NCI-H2196 (cell line): ENCODE results near the gene MPLKIP.
"Not testable (repeated sequence)": the region's sequence is repeated elsewhere in the genome, so short reads cannot be mapped to it uniquely, and the experiment has no call there.

Experiments used
- DNase-seq: peaks from one replicate; lab custom pipeline; 2025; ENCODE audit not compliant: unreplicated experiment; lab: John Stamatoyannopoulos, UW

The MPLKIP gene

DNA sequence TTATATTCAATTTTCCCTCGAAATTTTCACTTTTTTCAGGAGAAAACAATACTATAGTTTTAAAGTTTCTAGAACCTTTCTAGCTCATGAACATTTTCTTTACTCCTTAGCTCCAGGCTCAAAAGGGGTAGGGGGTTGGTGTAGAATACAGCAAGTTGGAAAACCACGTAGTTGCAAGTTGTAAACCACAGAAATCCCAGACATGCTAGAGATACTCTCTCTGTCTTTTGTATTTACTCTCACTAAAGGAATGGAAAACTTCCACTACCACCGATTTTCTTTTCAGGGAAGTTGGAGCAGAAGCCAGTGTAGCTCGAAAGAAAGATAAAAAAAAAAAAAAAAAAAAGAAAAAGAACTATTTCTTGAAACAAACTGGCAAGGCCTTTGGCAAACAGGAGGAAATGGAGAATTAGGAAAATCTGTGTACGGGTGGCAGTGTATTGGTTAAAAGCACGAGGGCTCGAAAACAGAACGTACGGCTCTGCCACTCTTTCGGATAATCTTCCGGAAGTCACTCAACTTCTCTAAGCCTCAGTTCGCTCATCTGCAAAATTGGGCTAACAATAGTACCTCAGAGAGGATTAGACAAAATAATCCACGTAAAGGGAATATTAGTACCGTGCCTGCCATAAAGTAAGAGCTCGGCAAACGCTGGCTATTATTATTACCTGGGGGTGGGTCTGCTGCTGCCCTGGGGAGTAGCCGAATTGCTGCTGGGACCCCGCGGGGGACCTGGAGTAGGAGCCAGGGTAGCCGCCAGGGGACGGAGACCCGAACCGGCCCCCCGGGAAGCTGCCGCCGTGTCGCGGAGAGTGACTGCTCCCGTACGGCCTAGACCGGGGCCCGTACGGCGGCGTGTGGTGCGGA, 628 bp downstream of the MPLKIP start:
- DNase-seq = no peak

DNA sequence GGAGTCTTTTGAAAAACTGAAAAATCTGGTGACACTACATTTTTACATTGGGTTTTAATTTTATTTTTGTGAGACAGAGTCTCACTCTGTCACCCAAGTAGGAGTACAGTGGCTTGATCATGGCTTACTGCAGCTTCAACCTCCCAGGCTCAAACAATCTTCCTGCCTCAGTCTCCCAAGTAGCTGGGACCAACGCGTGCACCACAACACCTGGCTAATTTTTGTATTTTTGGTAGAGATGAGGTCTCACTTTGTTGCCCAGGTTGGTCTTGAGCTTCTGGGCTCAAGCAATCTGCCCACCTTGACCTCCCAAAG, 11.5 kb downstream of the MPLKIP start:
- DNase-seq = no peak

DNA sequence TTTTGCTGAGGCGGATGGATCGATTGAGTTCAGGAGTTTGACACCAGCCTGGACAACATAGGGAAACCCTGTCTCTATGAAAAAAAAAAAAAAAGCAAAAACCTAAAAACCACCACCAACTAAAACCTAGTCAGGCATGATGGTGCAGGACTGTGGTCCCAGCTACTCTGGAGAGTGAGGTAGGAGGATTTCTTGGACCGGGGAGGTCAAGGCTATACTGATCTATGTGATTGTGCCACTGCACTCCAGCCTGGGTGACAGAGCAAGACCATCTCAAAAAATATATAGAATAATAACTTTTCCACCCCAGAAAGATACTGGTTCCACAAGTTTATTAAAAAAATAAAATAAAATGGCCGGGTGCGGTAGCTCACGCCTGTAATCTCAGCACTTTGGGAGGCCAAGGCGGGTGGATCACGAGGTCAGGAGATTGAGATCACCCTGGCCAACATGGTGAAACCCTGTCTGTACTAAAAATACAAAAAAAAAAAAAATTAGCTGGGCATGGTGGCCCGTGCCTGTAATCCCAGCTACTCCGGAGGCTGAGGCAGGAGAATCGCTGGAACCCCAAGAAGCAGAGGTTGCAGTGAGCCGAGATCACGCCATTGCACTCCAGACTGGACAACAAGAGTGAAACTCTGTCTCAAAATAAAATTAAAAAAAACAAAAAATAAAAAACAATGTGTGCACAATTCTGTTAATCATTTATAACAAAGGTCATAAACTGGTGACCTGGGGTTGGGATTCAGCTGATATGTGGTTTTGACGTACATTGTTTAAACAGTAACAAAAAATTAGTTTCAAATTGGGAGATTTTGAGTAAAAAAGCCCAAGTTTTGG, 12.1 kb downstream of the MPLKIP start:
- DNase-seq = not testable (repeated sequence)

DNA sequence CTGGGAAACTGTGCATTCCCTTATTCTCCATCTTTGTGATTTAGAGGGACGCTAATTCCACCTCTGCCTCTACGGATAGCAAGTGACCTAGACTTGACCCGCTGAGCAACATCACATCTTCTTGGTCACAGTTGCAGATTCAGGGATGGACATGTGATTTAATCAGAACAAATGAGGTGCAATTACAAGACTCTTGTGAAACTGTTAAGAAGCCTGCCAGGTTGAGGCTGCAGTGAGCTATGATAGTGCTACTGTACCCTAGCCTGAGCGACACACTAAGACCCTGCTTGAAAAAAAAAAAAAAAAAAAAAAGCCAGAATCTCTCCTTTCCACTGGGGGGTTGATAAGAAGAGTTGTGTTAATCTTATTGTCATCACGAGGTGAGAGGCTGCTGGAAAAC, 14.4 kb downstream of the MPLKIP start:
- DNase-seq = no peak

- not testable (repeated sequence) for DNase-seq
Measured at GRCh38 chr7:40118201-40118600, 16.2 kb downstream of the MPLKIP start.

DNA sequence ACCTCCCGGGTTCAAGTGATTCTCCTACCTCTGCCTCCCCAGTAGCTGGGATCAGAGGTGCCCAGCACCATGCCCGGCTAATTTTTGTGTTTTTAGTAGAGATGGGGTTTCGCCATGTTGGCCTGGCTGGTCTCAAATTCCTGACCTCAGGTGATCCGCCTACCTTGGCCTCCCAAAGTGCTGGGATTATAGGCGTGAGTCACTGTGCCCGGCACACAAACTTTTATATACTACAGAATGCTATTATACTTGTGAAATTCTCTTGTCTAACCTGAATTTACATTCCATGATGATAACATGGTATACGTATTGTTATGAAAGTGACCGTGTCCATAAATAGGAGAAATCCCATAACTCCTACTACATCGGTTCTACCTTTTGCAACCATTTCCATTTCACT, 17.2 kb downstream of the MPLKIP start:
- not testable (repeated sequence) for DNase-seq

DNA sequence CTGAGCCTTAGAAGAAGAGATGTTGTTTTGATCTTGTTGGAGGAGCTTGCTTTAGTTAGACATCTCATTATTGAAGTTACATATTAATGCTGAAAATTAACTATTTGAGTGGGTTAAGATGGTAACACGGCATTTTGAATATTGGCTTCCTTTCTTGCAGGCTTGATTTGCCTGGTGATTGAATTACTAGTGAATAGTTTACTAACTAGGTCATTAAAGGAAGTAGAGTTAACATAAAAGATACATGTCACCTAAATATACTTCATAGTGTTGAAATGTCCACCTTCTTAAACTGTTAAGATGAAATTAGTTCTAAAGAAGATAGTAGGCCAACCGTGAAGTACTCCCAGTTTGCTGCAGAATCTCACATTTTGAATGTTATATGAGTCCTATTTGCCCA, 18.5 kb downstream of the MPLKIP start:
- DNase-seq = no peak

DNA sequence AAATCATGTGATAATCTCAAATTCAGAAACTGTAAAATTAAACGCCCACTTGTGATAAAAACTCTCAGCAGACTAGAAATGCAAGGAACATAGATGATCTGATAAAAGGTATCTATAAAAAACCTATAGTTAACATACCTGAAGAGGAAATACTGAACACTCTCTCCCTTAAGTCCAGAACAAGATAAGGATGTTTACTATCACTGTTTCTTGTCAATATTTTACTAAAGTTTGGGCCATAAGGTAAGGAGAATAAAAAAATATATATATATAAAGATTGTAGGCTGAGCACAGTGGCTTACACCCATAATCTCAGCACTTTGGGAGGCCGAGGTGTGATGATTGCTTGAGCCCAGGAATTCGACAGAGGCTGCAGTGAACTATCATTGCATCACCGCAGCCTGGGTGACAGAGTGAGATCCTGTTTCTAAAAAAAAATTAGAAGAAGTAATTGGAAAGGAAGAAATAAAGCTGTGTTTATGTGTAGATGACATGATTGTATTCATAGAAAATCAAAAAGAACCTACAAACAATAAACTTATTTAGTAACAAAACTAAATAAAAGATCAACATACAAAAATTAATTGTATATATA, 28.4 kb downstream of the MPLKIP start:
- no peak for DNase-seq

GRCh38 chr7:40102897-40103296, 31.5 kb downstream of the MPLKIP start:
- no peak for DNase-seq

DNA sequence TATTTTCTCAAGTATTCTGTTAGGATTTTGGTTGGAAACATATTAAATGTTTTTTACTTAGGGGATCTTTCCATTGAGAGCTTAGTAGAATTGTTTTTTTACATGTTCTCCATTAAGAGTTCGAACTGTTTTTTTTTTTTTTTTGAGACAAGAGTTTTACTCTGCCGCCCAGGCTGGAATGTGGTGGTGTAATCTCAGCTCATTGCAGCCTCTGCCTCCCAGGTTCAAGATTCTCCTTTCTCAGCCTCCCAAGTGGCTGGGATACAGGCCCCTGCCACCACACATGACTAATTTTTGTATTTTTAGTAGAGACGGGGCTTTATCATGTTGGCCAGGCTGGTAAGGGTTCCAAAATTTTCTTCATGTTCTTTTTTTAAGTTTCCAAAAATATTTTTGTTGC, 33.2 kb downstream of the MPLKIP start:
- DNase-seq = no peak

DNA sequence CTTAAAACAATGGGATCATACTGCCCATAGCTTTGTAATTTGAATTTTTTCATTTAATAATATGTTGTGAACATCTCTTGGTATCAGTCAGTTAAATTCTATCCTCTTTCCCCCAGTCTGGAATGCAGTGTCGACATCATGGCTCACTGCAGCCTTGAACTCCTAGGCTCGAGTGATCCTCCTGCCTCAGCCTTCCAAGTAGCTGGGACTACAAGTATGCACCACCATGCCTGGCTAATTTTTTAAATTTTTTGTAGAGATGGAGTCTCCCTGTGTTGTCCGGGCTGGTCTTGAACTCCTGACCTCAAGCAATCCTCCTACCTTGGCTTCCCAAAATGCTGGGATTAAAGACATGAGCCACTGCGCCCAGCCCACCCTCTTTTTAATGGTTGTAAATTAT, 34.6 kb downstream of the MPLKIP start:
- no peak for DNase-seq

- no peak for DNase-seq
Measured at GRCh38 chr7:40098810-40099209, 35.6 kb downstream of the MPLKIP start.

- DNase-seq = no peak
Measured at GRCh38 chr7:40097728-40098127, 36.7 kb downstream of the MPLKIP start.

GRCh38 chr7:40095695-40096327, 38.6 kb downstream of the MPLKIP start:
- no peak for DNase-seq

GRCh38 chr7:40095230-40095629, 39.2 kb downstream of the MPLKIP start:
- DNase-seq = no peak

DNA sequence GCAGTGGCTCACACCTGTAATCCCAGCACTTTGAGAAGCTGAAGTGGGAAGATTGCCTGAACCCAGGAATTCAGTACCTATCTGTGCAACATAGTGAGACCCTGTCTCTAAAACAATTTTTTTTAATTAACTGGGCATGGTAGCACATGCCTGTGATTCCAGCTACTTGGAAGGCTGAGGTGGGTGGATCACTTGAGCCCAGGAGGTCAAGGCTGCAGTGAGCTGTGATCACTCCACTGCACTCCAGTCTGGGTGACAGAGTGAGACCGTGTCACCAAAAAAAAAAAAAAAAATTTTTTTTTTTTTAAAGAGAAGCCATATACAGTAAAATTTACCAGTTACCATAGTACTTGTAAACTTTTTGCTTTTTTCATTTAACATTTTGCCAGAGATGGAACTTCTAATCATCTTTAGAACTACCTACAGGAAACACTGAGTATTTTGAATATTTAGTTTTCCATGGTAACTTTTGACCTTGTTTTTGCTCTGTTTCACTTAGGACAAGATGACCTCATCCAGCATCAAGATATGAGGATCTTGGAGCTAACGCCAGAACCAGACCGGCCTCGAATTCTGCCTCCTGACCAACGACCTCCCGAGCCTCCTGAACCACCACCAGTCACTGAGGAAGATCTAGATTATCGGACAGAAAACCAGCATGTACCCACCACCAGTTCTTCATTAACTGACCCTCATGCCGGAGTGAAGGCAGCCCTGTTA, 40.6 kb downstream of the MPLKIP start:
- DNase-seq = no peak

- DNase-seq = no peak
Measured at GRCh38 chr7:40092182-40092581, 42.2 kb downstream of the MPLKIP start.

DNA sequence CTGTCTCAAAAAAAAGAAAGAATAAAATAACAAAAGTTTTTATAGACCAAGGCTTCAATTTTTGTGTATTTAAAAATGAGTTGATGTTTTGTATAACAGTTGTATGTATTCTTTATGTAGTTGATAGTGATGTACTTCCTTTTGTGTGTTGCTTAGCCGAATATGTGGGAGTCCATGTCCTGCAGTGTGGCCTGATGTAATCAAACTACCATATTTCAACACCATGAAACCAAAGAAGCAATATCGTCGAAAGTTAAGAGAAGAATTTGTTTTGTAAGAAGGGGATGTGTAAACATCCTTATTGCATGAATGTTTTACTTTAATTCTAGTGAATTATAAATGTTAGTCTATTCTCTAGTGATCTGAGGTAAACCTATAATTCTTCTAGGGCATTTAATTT, 56.6 kb downstream of the MPLKIP start:
- DNase-seq = no peak
